ENCODE data around the gene USP5. TPM values are rescaled to one million over a fixed set of nuclear protein-coding genes. Genes with fewer than 3 reads are reported as not detected.

The USP5 gene
- polyA plus RNA-seq, 1 experiment = 47.1 TPM

DNA sequence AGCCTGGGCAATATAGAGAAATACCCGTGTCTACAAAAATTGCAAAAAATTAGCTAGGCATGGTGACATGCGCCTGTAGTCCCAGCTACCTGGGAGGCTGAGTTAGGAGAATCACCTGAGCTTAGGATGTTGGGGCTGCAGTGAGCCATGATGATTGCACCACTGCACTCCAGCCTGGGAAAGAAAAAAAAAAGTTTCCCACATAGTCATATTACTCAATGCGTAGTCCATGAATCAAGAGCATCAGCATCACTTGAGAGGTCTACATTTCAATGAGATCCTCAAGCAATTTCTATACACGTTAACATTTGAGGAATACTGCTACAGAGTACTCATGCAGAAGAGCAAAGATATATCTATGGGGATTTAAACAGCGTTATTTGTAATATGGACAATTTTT lies 47.5 kb downstream of the USP5 start:
- DNase-seq (ENCODE audit: low read depth, low spot score) = no peak
- H3K27ac ChIP-seq (ENCODE audit: low read depth, low read length) = no peak overlapping the region
- POLR2A ChIA-PET = no interaction called here
- H3K4me3 ChIP-seq (ENCODE audit: low read depth, low read length) = no peak overlapping the region
- TF ChIP-seq, protein P1, sequence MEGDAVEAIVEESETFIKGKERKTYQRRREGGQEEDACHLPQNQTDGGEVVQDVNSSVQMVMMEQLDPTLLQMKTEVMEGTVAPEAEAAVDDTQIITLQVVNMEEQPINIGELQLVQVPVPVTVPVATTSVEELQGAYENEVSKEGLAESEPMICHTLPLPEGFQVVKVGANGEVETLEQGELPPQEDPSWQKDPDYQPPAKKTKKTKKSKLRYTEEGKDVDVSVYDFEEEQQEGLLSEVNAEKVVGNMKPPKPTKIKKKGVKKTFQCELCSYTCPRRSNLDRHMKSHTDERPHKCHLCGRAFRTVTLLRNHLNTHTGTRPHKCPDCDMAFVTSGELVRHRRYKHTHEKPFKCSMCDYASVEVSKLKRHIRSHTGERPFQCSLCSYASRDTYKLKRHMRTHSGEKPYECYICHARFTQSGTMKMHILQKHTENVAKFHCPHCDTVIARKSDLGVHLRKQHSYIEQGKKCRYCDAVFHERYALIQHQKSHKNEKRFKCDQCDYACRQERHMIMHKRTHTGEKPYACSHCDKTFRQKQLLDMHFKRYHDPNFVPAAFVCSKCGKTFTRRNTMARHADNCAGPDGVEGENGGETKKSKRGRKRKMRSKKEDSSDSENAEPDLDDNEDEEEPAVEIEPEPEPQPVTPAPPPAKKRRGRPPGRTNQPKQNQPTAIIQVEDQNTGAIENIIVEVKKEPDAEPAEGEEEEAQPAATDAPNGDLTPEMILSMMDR (IDR thresholded peaks at IDR 0.05; ENCODE audit: low read depth, low read length) = no peak
- no peaks in the 10 kb centered on the region for H3K27me3 ChIP-seq (ENCODE audit: control insufficient read depth, insufficient read depth, low read length)
- H3K9me3 ChIP-seq (ENCODE audit: control insufficient read depth, insufficient read depth, low read length) = no peaks in the 10 kb centered on the region
- CTCF ChIA-PET = interaction anchor here (1.3 to 1.6 kb wide), 2 partner anchors 8 to 27 kb away, joined by 5 to 8 read pairs; partner anchors contain the start of gene SPSB2

DNA sequence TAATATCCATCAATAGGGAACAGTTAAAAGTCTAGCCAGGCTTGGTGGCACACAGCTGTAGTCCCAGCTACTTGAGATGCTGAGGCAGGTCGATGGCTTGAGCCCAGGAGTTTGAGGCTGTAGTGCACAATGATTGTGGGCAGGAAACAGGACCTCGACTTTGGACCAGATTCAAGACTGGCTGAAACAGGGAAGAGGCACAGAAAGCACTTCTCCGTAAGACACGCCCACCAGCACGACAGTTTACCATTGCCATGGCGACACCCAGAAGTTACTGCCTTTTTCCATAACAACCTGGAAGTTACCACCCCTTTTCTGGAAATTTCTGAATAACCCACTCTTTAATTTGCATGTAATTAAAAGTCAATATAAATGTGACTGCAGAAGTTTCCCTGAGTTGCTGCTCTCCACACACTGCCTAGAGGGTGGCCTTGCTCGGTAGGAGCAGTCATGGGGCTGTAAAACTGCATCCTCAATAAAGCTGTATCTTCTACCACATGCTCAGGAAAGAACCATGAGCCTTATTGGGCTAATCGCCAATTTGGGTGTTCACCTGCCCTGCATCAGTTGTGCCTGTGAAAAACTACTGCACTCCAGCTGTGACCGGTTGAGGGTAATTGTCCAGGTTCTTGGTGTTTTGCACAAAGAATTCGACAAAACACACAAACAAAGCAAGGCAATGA lies 48.0 kb downstream of the USP5 start:
- Histone ChIP-seq H3K27ac (ENCODE audit: low read depth, low read length) (no peak overlapping the region), H3K27me3 (ENCODE audit: control insufficient read depth, insufficient read depth, low read length) (no peaks in the 10 kb centered on the region), H3K9me3 (ENCODE audit: control insufficient read depth, insufficient read depth, low read length) (no peaks in the 10 kb centered on the region), H3K4me3 (ENCODE audit: low read depth, low read length) (no peak overlapping the region)
- ChIA-PET POLR2A (no interaction called here), CTCF (interaction anchor here (1.3 to 1.6 kb wide), 2 partner anchors 9 to 27 kb away, joined by 5 to 8 read pairs; partner anchors contain the start of gene SPSB2)
- TF ChIP-seq, protein P1 (IDR thresholded peaks at IDR 0.05; ENCODE audit: low read depth, low read length) = no peak
- no peak for DNase-seq (ENCODE audit: low read depth, low spot score)

DNA sequence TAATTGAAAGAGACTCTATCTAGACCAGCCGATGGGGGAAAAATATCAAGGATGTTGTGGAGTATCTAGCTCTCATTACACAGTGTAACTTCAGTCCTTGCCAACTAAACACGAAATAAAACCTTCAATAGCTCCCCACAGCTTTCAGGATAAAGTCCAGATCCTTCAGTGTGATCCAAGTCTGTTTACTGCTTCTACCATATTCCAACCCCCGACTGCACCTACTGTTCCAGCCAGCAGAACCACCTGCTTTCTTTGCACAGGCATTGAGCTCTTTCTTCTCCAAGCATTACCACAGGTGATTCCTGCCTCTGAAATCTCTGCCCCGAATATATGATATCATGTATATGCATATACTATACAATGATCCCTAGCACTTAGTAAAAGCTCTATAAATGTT lies 50.5 kb downstream of the USP5 start:
- Histone ChIP-seq H3K27ac (ENCODE audit: low read depth, low read length) (no peak overlapping the region), H3K27me3 (ENCODE audit: control insufficient read depth, insufficient read depth, low read length) (no peaks in the 10 kb centered on the region), H3K9me3 (ENCODE audit: control insufficient read depth, insufficient read depth, low read length) (no peaks in the 10 kb centered on the region), H3K4me3 (ENCODE audit: low read depth, low read length) (no peak overlapping the region)
- CTCF ChIA-PET = interaction anchor here (0.7 to 1.5 kb wide), 5 partner anchors 11 to 59 kb away, joined by 3 to 16 read pairs (median 3); partner anchors contain the start of gene SPSB2
- POLR2A ChIA-PET = interaction anchor here (1.1 to 1.6 kb wide), 2 partner anchors 11 to 29 kb away, joined by 5 read pairs; partner anchors contain the start of gene SPSB2
- DNase-seq (ENCODE audit: low read depth, low spot score) = no peak
- TF ChIP-seq, protein P1 (IDR thresholded peaks at IDR 0.05; ENCODE audit: low read depth, low read length) = no peak

DNA sequence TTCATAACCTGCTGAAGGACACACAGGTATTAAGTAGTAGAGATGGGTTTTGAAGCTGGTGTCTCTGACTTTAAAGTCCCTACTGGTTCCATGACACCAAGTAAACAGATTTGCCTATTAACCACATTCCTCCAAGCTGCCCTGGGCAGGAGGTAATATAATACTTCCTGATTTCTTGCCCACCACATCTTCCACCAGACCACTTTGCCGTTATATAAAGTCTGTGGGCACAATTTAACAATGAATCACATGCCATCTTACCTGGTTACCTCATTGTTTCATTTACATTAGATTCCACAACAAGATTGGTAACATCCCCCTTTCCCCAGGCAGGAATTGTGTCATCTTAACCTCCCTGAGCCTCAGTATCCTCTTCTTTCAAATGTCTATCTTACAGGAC lies 51.8 kb downstream of the USP5 start:
- Histone ChIP-seq H3K4me3 (ENCODE audit: low read depth, low read length) (no peak overlapping the region), H3K27me3 (ENCODE audit: control insufficient read depth, insufficient read depth, low read length) (no peaks in the 10 kb centered on the region), H3K9me3 (ENCODE audit: control insufficient read depth, insufficient read depth, low read length) (no peaks in the 10 kb centered on the region), H3K27ac (ENCODE audit: low read depth, low read length) (no peak overlapping the region)
- POLR2A ChIA-PET = no interaction called here
- TF ChIP-seq, protein P1 (IDR thresholded peaks at IDR 0.05; ENCODE audit: low read depth, low read length) = no peak
- CTCF ChIA-PET = interaction anchor here (1.0 to 4.3 kb wide), 2 partner anchors 12 to 21 kb away, joined by 3 to 21 read pairs; no protein-coding TSS in a partner anchor
- DNase-seq (ENCODE audit: low read depth, low spot score) = no peak

Data from AG04450 (cell line).